H1 (cell line): ENCODE measurements around the gene FMO4. TPM values are rescaled to one million over a fixed set of nuclear protein-coding genes. Genes with fewer than 3 reads are reported as not detected.

ENCODE experiments used
- CTCF ChIA-PET: fragments of 300-600 bp; sonication (Branson Sonifier 250); formaldehyde crosslinking; loops from one replicate; lab custom pipeline; 2021; ENCODE audit not compliant: partially characterized antibody; lab: Charles Lee
- POLR2A ChIA-PET: fragments of 300-600 bp; sonication (Branson Sonifier 250); formaldehyde crosslinking; loops from one replicate; lab custom pipeline; 2021; ENCODE audit warnings: inconsistent platforms; ENCODE audit not compliant: partially characterized antibody; lab: Charles Lee
- DNase-seq, 2 experiments: peaks; one replicate each; pipeline versions ENCODE4 v3.0.0 to v3.0.0-alpha.2; 2010 to 2022; ENCODE audit warnings: low spot score in 2 of 2, low read depth in 1 of 2, mixed read lengths in 1 of 2
- FAIRE-seq: peaks from 2 replicates; lab custom pipeline; 2011; peaks lifted over from hg19 to GRCh38; lab: Jason Lieb, UNC
- H2AFZ ChIP-seq: 2 replicates; pipeline ENCODE4 v1.8.1; 2012; ENCODE audit warnings: low read length, inconsistent platforms
- H2AK5ac ChIP-seq: 2 replicates; pipeline ENCODE4 v1.6.1; 2013; ENCODE audit warnings: low read depth, low read length
- H2BK120ac ChIP-seq: replicated peaks from 2 replicates; pipeline ENCODE3; 2013; ENCODE audit warnings: low read depth, low read length, inconsistent platforms
- H2BK12ac ChIP-seq: 2 replicates; pipeline ENCODE4 v1.6.1; 2013; ENCODE audit warnings: low read depth, low read length
- H2BK15ac ChIP-seq: 2 replicates; pipeline ENCODE4 v1.6.1; 2013; ENCODE audit warnings: low read length
- H2BK20ac ChIP-seq: 2 replicates; pipeline ENCODE4 v1.6.1; 2013; ENCODE audit warnings: low read length
- H2BK5ac ChIP-seq: 2 replicates; pipeline ENCODE4 v1.6.1; 2013; ENCODE audit warnings: low read depth, low read length
- H3K14ac ChIP-seq: 2 replicates; pipeline ENCODE4 v1.6.1; 2013; ENCODE audit warnings: inconsistent platforms; ENCODE audit not compliant: insufficient read length
- H3K18ac ChIP-seq: 2 replicates; pipeline ENCODE4 v1.6.1; 2013; ENCODE audit warnings: low read length; ENCODE audit errors: extremely low read depth
- H3K23ac ChIP-seq: 2 replicates; pipeline ENCODE4 v1.6.1; 2013; ENCODE audit warnings: inconsistent platforms; ENCODE audit not compliant: insufficient read length
- H3K23me2 ChIP-seq: 2 replicates; pipeline ENCODE4 v1.6.1; 2013; ENCODE audit warnings: low read depth, low read length
- H3K27ac ChIP-seq: 2 replicates; pipeline ENCODE4 v1.6.1; 2011; ENCODE audit warnings: low read depth, low read length, inconsistent platforms
- H3K27me3 ChIP-seq, 4 experiments: replicated peaks in 1 of 4; 1 replicate in 1 of 4; 2 replicates in 3 of 4; pipeline versions ENCODE4 v1.6.1 to v1.8.1; 2011 to 2013; ENCODE audit warnings: low read length in 3 of 4, mild to moderate bottlenecking in 3 of 4, inconsistent platforms in 2 of 4, mixed read lengths in 2 of 4, moderate library complexity in 1 of 4; ENCODE audit not compliant: control insufficient read depth in 3 of 4, insufficient read depth in 3 of 4; ENCODE audit errors: extremely low read depth in 1 of 4
- H3K36me3 ChIP-seq, 4 experiments: 2 replicates each; pipeline versions ENCODE4 v1.6.1 to v1.8.1; 2011 to 2013; ENCODE audit warnings: mild to moderate bottlenecking in 4 of 4, low read length in 3 of 4, moderate library complexity in 2 of 4, control low read depth in 1 of 4, inconsistent platforms in 1 of 4; ENCODE audit not compliant: insufficient read depth in 4 of 4, control insufficient read depth in 2 of 4
- H3K4ac ChIP-seq: replicated peaks from 2 replicates; pipeline ENCODE3; 2013; ENCODE audit warnings: low read length, low read depth, mixed read lengths, inconsistent platforms; ENCODE audit not compliant: insufficient read length
- H3K4me1 ChIP-seq, 4 experiments: replicated peaks in 1 of 4; 1 replicate in 1 of 4; 2 replicates in 3 of 4; pipeline versions ENCODE4 v1.6.1 to v1.8.1; 2011 to 2013; ENCODE audit warnings: low read length in 3 of 4, inconsistent platforms in 2 of 4, mixed read lengths in 1 of 4; ENCODE audit not compliant: insufficient read depth in 4 of 4, control insufficient read depth in 3 of 4
- H3K4me2 ChIP-seq, 2 experiments: 2 replicates each; pipeline versions ENCODE4 v1.6.1 to v1.8.1; 2011 to 2013; ENCODE audit warnings: low read depth in 2 of 2, low read length in 2 of 2, control low read depth in 1 of 2, inconsistent platforms in 1 of 2, mild to moderate bottlenecking in 1 of 2; ENCODE audit not compliant: insufficient read depth in 1 of 2
- H3K4me3 ChIP-seq, 4 experiments: fragments of 200-600, 300-600 bp in 1 of 4; sonication (generic), shearing (Covaris generic), sonication (Bioruptor Twin) in 1 of 4; 2 replicates each; pipeline versions ENCODE4 v1.5.1 to v1.8.1; 2011 to 2016; ENCODE audit warnings: low read length in 4 of 4, low read depth in 3 of 4, control low read depth in 2 of 4, inconsistent platforms in 2 of 4, mild to moderate bottlenecking in 2 of 4, mixed read lengths in 1 of 4, moderate library complexity in 1 of 4; ENCODE audit not compliant: insufficient read depth in 2 of 4; ENCODE audit errors: extremely low read depth in 1 of 4
- H3K56ac ChIP-seq: replicated peaks from 2 replicates; pipeline ENCODE3; 2013; ENCODE audit warnings: low read depth, mild to moderate bottlenecking, mixed read lengths, low read length, inconsistent platforms; ENCODE audit not compliant: insufficient read length
- H3K79me1 ChIP-seq: 2 replicates; pipeline ENCODE4 v1.6.1; 2013; ENCODE audit warnings: low read depth, low read length, control low read depth
- H3K79me2 ChIP-seq, 2 experiments: 2 replicates each; pipeline versions ENCODE4 v1.6.1 to v1.8.1; 2012 to 2013; ENCODE audit warnings: low read length in 2 of 2, mild to moderate bottlenecking in 2 of 2, inconsistent platforms in 1 of 2; ENCODE audit not compliant: insufficient read depth in 2 of 2, control insufficient read depth in 1 of 2
- H3K9ac ChIP-seq, 4 experiments: replicated peaks in 1 of 4; 1 replicate in 1 of 4; 2 replicates in 3 of 4; pipeline versions ENCODE4 v1.6.1 to v1.8.1; 2011 to 2013; ENCODE audit warnings: low read depth in 3 of 4, low read length in 3 of 4, control low read depth in 2 of 4, mild to moderate bottlenecking in 2 of 4, moderate library complexity in 2 of 4, inconsistent platforms in 1 of 4; ENCODE audit errors: extremely low read depth in 1 of 4
- H3K9me3 ChIP-seq, 2 experiments: 2 replicates each; pipeline versions ENCODE4 v1.6.1 to v1.8.1; 2012 to 2013; ENCODE audit warnings: mild to moderate bottlenecking in 2 of 2, moderate library complexity in 2 of 2, control low read depth in 1 of 2, inconsistent platforms in 1 of 2, low read depth in 1 of 2, low read length in 1 of 2, mixed read lengths in 1 of 2; ENCODE audit not compliant: insufficient read depth in 2 of 2
- H4K20me1 ChIP-seq, 2 experiments: replicated peaks in 1 of 2; 2 replicates each; pipeline versions ENCODE3 to v1.8.1; 2011 to 2013; ENCODE audit warnings: inconsistent platforms in 2 of 2, low read length in 2 of 2, mild to moderate bottlenecking in 1 of 2; ENCODE audit not compliant: insufficient read depth in 2 of 2, control insufficient read depth in 1 of 2
- H4K5ac ChIP-seq: 2 replicates; pipeline ENCODE4 v1.6.1; 2013; ENCODE audit warnings: low read length, low read depth, mixed read lengths, inconsistent platforms; ENCODE audit not compliant: insufficient read length
- H4K8ac ChIP-seq: 2 replicates; pipeline ENCODE4 v1.8.0; 2013; ENCODE audit warnings: mild to moderate bottlenecking, moderate library complexity, low read length, inconsistent platforms; ENCODE audit not compliant: insufficient read depth; ENCODE audit errors: extremely low read depth
- H4K91ac ChIP-seq: replicated peaks from 2 replicates; pipeline ENCODE3; 2013; ENCODE audit warnings: low read length, mixed read lengths, inconsistent platforms; ENCODE audit not compliant: insufficient read length
- BACH1 ChIP-seq: IDR thresholded peaks from 2 replicates; pipeline ENCODE4 v1.6.1; 2012; ENCODE audit warnings: low read length, improper control_type of control experiment
- BCL11A ChIP-seq, 2 experiments: IDR thresholded peaks; one replicate each; pipeline ENCODE4 v1.6.1; 2011; ENCODE audit warnings: low read depth in 2 of 2, low read length in 2 of 2, mild to moderate bottlenecking in 2 of 2
- KDM1A ChIP-seq: fragments of 200-600, 300-600 bp; sonication (generic); IDR thresholded peaks from 2 replicates; pipeline ENCODE4 v1.7.1; 2016; ENCODE audit warnings: mild to moderate bottlenecking, low read length, borderline replicate concordance
- POLR2AphosphoS5 ChIP-seq: IDR thresholded peaks from 2 replicates; pipeline ENCODE4 v1.6.1; 2011; ENCODE audit warnings: low read depth, low read length
- SIX5 ChIP-seq: IDR thresholded peaks from 2 replicates; pipeline ENCODE4 v1.6.1; 2011; ENCODE audit warnings: mild to moderate bottlenecking, low read depth, low read length
- SP2 ChIP-seq: IDR thresholded peaks from 2 replicates; pipeline ENCODE4 v1.6.1; 2012; ENCODE audit warnings: mild to moderate bottlenecking, low read length, inconsistent platforms
- WGBS, 2 experiments: shearing (Covaris generic) in 1 of 2; methylation state at CpG; one replicate each; pipeline versions ENCODE4 v1.1.6 to v1.1.7; 2013 to 2015; ENCODE audit warnings: low lambda C conversion rate in 2 of 2, mixed read lengths in 2 of 2, inconsistent platforms in 1 of 2, low coverage in 1 of 2, missing lambda C conversion rate in 1 of 2; ENCODE audit not compliant: insufficient replicate concordance in 2 of 2, insufficient coverage in 1 of 2, insufficient read length in 1 of 2; ENCODE audit errors: extremely low coverage in 1 of 2, missing lambda C conversion rate in 1 of 2; 5-methylcytosine and 5-hydroxymethylcytosine counted together
- polyA plus RNA-seq, 7 experiments: library from polyadenylated mRNA; depleted of rRNA in 3 of 7; stranded (reverse) in 5 of 7; unstranded in 2 of 7; fragments of >200 nt in 5 of 7; fragments of 200-250 nt in 2 of 7; gene quantifications; 1 replicate in 5 of 7; 2 replicates in 1 of 7; 4 replicates in 1 of 7; pipeline versions ENCODE4 v1.2.1 to v1.2.3, GENCODE V29; 2011 to 2013; ENCODE audit warnings: missing spikeins in 2 of 7, mixed read lengths in 2 of 7
- total RNA-seq: library from RNA; stranded (reverse); fragmentation: NEBNext Ultra II Directional; extraction: Animal tissue kit (Norgen Biotek cat#: 25700); gene quantifications from 2 replicates; pipeline ENCODE4 v1.2.1, GENCODE V29; 2021

FMO4 gene
- total and polyA plus RNA-seq, 2 of the 8 experiments (the other 6 are each of a cell fraction or from before 2014, with no cell fraction given) = 1.5 to 2.3 TPM

GRCh38 chr1:171367436-171367835 is 53.5 kb downstream of the FMO4 start:
- Histone ChIP-seq H3K4me2 (no peak overlapping the region), H2BK20ac (no peak overlapping the region), H4K5ac (no peak overlapping the region), H4K91ac (no peak overlapping the region), H2BK120ac (no peak overlapping the region), H3K27ac (no peak overlapping the region), H3K36me3 (no peaks in the 10 kb centered on the region), H3K4ac (no peak overlapping the region), H3K23ac (no peak overlapping the region), H3K23me2 (no peaks in the 10 kb centered on the region), H3K18ac (no peak overlapping the region), H4K20me1 (no peaks in the 10 kb centered on the region), H3K27me3 (no peaks in the 10 kb centered on the region), H3K79me2 (no peaks in the 10 kb centered on the region), H3K4me3 (no peak overlapping the region), H2BK15ac (no peak overlapping the region), H3K14ac (no peak overlapping the region), H3K9me3 (no peaks in the 10 kb centered on the region), H3K9ac (no peak overlapping the region), H2BK12ac (no peak overlapping the region), H3K56ac (no peak overlapping the region), H2AFZ (no peak overlapping the region), H2AK5ac (no peak overlapping the region), H2BK5ac (no peak overlapping the region), H4K8ac (no peak overlapping the region), H3K79me1 (0 out of 2 replicates have a peak, but pooled peaks cover 2% of the 10 kb centered on the region), H3K4me1 (no peaks in the 10 kb centered on the region)
- POLR2A ChIA-PET = interaction anchor here (0.6 kb wide), 1 partner anchor 23 kb away, joined by 3 read pairs; no protein-coding TSS in a partner anchor
- CTCF ChIA-PET = interaction anchor here (0.6 to 2.7 kb wide), 3 partner anchors 8 to 1901 kb away, joined by 4 to 13 read pairs (median 5); no protein-coding TSS in a partner anchor
- no peak for DNase-seq
- WGBS, 2 experiments = 100% methylated on average over 1 of the region's 1 CpG; no CpG with 5 or more reads in 1 of the 2 experiments
- TF ChIP-seq BCL11A (IDR thresholded peaks at IDR 0.05; ENCODE audit: low read depth in 2 of 2, low read length in 2 of 2) (no peak), SP2 (no peak), KDM1A (no peak), BACH1 (no peak), POLR2AphosphoS5 (no peak), SIX5 (no peak)
- no peak for FAIRE-seq
